T-helper 2 cell (primary cell): Measurements from ENCODE around the gene DDIAS.
"Not testable (repeated sequence)": the region's sequence is repeated elsewhere in the genome, so short reads cannot be mapped to it uniquely, and the experiment has no call there.

Experiments
- DNase-seq, 5 experiments: peaks; one replicate each; pipeline versions ENCODE4 v3.0.0 to v3.0.0-alpha.2; 2012 to 2022

DDIAS gene

GRCh38 chr11:82969811-82970210 is 68.3 kb downstream of the DDIAS start:
- no peak for DNase-seq

GRCh38 chr11:82970507-82971083 is 69.1 kb downstream of the DDIAS start:
- DNase-seq = not testable (repeated sequence)

GRCh38 chr11:82971519-82971946 is 70.0 kb downstream of the DDIAS start:
- peak in 2 of 5 experiments; percentile 23 to 82 for DNase-seq

- DNase-seq = no peak
Observed at GRCh38 chr11:82972103-82972502, 70.6 kb downstream of the DDIAS start.

- DNase-seq = no peak
Observed at GRCh38 chr11:82974135-82974534, 72.6 kb downstream of the DDIAS start.

GRCh38 chr11:82974851-82975250 is 73.3 kb downstream of the DDIAS start:
- no peak for DNase-seq

- DNase-seq = no peak
Observed at GRCh38 chr11:82975882-82976281, 74.3 kb downstream of the DDIAS start.

GRCh38 chr11:82976786-82977185 is 75.2 kb downstream of the DDIAS start:
- no peak for DNase-seq

- DNase-seq = peak in 1 of 5 experiments; percentile 68
Observed at GRCh38 chr11:82978422-82979099, 77.0 kb downstream of the DDIAS start.

GRCh38 chr11:82979824-82980223 is 78.3 kb downstream of the DDIAS start:
- DNase-seq = no peak

GRCh38 chr11:82980292-82980691 is 78.8 kb downstream of the DDIAS start:
- peak in 1 of 5 experiments; percentile 35 for DNase-seq

- no peak for DNase-seq
Observed at GRCh38 chr11:82980947-82981346, 79.4 kb downstream of the DDIAS start.

GRCh38 chr11:82981852-82982251 is 80.3 kb downstream of the DDIAS start:
- DNase-seq = no peak
